ENCODE results near the gene GTPBP1. TPM values are rescaled to one million over a fixed set of nuclear protein-coding genes. Genes with fewer than 3 reads are reported as not detected.

The GTPBP1 gene
- total and polyA plus RNA-seq, 11 donors: 15.6 to 45.3 (median 28.1) TPM

GRCh38 chr22:38760477-38761201 is 54.9 kb downstream of the GTPBP1 start:
- no peak for ATAC-seq
- Histone ChIP-seq H3K9me3 (no peaks in the 10 kb centered on the region), H3K27me3 (no peaks in the 10 kb centered on the region), H3K36me3 (no peaks in the 10 kb centered on the region), H3K27ac (no peak overlapping the region), H3K4me3 (no peak overlapping the region), H3K4me1 (peaks cover 0 to 17% (median 8%) of the 10 kb centered on the region in 12 donors)
- intact Hi-C loops (cut with DNase I): loop anchor here in 4 of 10 donors (10.0 kb wide), 5 partner anchors 84 to 554 kb away; partner anchors contain the start of genes NPTXR (in 1 of the 4) and RPL3 (in 1 of the 4)
- TF ChIP-seq CTCF (IDR thresholded peaks at IDR 0.05) (no peak), POLR2A (IDR thresholded peaks at IDR 0.05) (no peak)
- 81 to 91% (median 83%) methylated on average over 11 to 12 of the region's 12 CpGs for WGBS, 4 donors
- no peak for DNase-seq

GRCh38 chr22:38761202-38762162 is 55.7 kb downstream of the GTPBP1 start:
- no peaks in the 10 kb centered on the region for H3K9me3 ChIP-seq
- TF ChIP-seq POLR2A (IDR thresholded peaks at IDR 0.05) (no peak), CTCF (IDR thresholded peaks at IDR 0.05) (no peak)
- H3K4me3 ChIP-seq: no peak overlapping the region
- H3K4me1 ChIP-seq: peaks cover 0 to 12% (median 3%) of the 10 kb centered on the region in 12 donors
- H3K36me3 ChIP-seq: no peaks in the 10 kb centered on the region
- H3K27me3 ChIP-seq: no peaks in the 10 kb centered on the region
- H3K27ac ChIP-seq: no peak overlapping the region
- DNase-seq: no peak
- WGBS, 4 donors: 72 to 81% (median 77%) methylated on average over 16 to 20 of the region's 20 CpGs
- intact Hi-C loops (cut with DNase I): loop anchor here in 4 of 10 donors (10.0 kb wide), 5 partner anchors 83 to 553 kb away; partner anchors contain the start of genes NPTXR (in 1 of the 4) and RPL3 (in 1 of the 4)
- ATAC-seq: no peak

- H3K27me3 ChIP-seq: no peaks in the 10 kb centered on the region
- H3K9me3 ChIP-seq: no peaks in the 10 kb centered on the region
- H3K36me3 ChIP-seq: no peaks in the 10 kb centered on the region
- ATAC-seq (no peak), DNase-seq (no peak)
- WGBS, 4 donors: 62 to 72% (median 66%) methylated on average over 10 to 11 of the region's 11 CpGs
- peaks cover 0 to 2% (median 0%) of the 10 kb centered on the region in 12 donors for H3K4me1 ChIP-seq
- no peak overlapping the region for H3K4me3 ChIP-seq
- intact Hi-C loops (cut with DNase I): loop anchor here in 4 of 10 donors (10.0 kb wide), 5 partner anchors 82 to 552 kb away; partner anchors contain the start of genes NPTXR (in 1 of the 4) and RPL3 (in 1 of the 4)
- H3K27ac ChIP-seq: no peak overlapping the region
- TF ChIP-seq POLR2A (IDR thresholded peaks at IDR 0.05) (no peak), CTCF (IDR thresholded peaks at IDR 0.05) (no peak)
Measured at GRCh38 chr22:38762551-38762983, 56.8 kb downstream of the GTPBP1 start.

Data from heart left ventricle (tissue), 16 donors.